Natural killer cell (primary cell): ENCODE measurements around the gene ARL14. TPM values are rescaled to one million over a fixed set of nuclear protein-coding genes. Genes with fewer than 3 reads are reported as not detected.

Source experiments
- ATAC-seq, 3 donors: fragments of 150-1000 bp in 2 of 3; fragments of 200-7000 bp in 1 of 3; cut with Tn5 transposase; 1 replicate in 1 of 3; 2 replicates in 2 of 3; pipeline ENCODE4 v1.10.0; 2021; ENCODE audit warnings: mild to moderate bottlenecking in 2 of 3, moderate library complexity in 2 of 3
- DNase-seq, 2 donors: peaks; one replicate each; pipeline versions ENCODE4 v3.0.0 to v3.0.0-alpha.2; 2013 to 2021; ENCODE audit warnings: mixed read lengths in 1 of 2
- H3K27ac ChIP-seq: one replicate; pipeline ENCODE4 v1.5.1; 2013; ENCODE audit warnings: mild to moderate bottlenecking, low read length
- H3K27me3 ChIP-seq: one replicate; pipeline ENCODE4 v1.6.1; 2013; ENCODE audit warnings: low read length; ENCODE audit not compliant: control insufficient read depth, insufficient read depth
- H3K36me3 ChIP-seq: one replicate; pipeline ENCODE4 v1.6.1; 2013; ENCODE audit warnings: low read length; ENCODE audit not compliant: control insufficient read depth, insufficient read depth
- H3K4me1 ChIP-seq: one replicate; pipeline ENCODE4 v1.6.1; 2013; ENCODE audit warnings: low read length; ENCODE audit not compliant: control insufficient read depth, insufficient read depth
- H3K4me3 ChIP-seq: one replicate; pipeline ENCODE4 v1.5.1; 2013; ENCODE audit warnings: low read length
- H3K9me3 ChIP-seq: one replicate; pipeline ENCODE4 v1.6.1; 2013; ENCODE audit warnings: low read length; ENCODE audit not compliant: control insufficient read depth, insufficient read depth
- H3K27ac Mint-ChIP-seq, 2 donors: one replicate each; pipeline ENCODE4 v1.8.0; 2022; ENCODE audit warnings: mild to moderate bottlenecking in 2 of 2, mixed read lengths in 2 of 2, moderate library complexity in 1 of 2
- H3K27me3 Mint-ChIP-seq, 2 donors: one replicate each; pipeline ENCODE4 v1.8.0; 2022; ENCODE audit warnings: low read depth in 2 of 2, mixed read lengths in 2 of 2
- H3K36me3 Mint-ChIP-seq: one replicate; pipeline ENCODE4 v1.8.0; 2022; ENCODE audit warnings: mixed read lengths
- H3K4me1 Mint-ChIP-seq, 2 donors: one replicate each; pipeline ENCODE4 v1.8.0; 2022; ENCODE audit warnings: mixed read lengths in 2 of 2
- H3K4me3 Mint-ChIP-seq: one replicate; pipeline ENCODE4 v1.8.0; 2022; ENCODE audit warnings: mild to moderate bottlenecking, moderate library complexity, mixed read lengths
- H3K9me3 Mint-ChIP-seq, 2 donors: one replicate each; pipeline ENCODE4 v1.8.0; 2022; ENCODE audit warnings: mixed read lengths in 2 of 2
- WGBS: methylation state at CpG from one replicate; pipeline ENCODE4 v1.1.7; 2013; ENCODE audit warnings: missing lambda C conversion rate; ENCODE audit not compliant: insufficient coverage; 5-methylcytosine and 5-hydroxymethylcytosine counted together
- intact Hi-C: fragments of 100-400 bp; cut with micrococcal nuclease; formaldehyde crosslinking; loops from one replicate; pipeline ENCODE4 v1.14.2; 2022
- total RNA-seq, 4 donors: library from RNA; stranded (reverse); fragments of 120-200 nt in 1 of 4; gene quantifications; one replicate each; pipeline versions ENCODE4 v1.2.3 to v1.2.4, GENCODE V29; 2013 to 2022
- TF ChIP-seq, protein P1 (sequence below): fragments of 200-600 bp; IDR thresholded peaks from one replicate; pipeline ENCODE4 v1.8.0; 2022; ENCODE audit warnings: antibody characterized with exemption

ARL14 gene
- total RNA-seq, 3 donors from 2014 or later (not counting 1 experiment from before 2014, with no cell fraction given), result not detected

DNA sequence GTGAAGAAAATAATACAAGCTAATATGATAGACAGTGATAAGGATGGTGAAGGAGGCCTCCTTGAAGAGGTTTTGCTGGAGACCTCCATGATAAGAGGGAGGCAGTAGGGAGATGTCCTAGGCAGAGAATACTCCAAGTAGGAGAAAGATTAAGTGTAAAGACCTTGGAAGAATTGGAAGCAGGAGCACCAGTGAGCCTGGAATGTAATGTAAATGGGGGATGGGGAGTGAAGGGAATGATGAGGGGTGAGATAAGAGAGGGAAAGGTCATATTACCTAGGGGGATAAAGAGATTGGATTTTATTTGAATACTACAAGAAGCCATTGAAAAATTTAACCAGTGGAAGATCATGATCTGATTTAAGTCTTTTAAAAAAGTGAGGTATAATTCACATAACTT, 41.7 kb upstream of the ARL14 start:
- no peaks in the 10 kb centered on the region for H3K4me1 Mint-ChIP-seq
- H3K36me3 Mint-ChIP-seq, result no peaks in the 10 kb centered on the region

DNA sequence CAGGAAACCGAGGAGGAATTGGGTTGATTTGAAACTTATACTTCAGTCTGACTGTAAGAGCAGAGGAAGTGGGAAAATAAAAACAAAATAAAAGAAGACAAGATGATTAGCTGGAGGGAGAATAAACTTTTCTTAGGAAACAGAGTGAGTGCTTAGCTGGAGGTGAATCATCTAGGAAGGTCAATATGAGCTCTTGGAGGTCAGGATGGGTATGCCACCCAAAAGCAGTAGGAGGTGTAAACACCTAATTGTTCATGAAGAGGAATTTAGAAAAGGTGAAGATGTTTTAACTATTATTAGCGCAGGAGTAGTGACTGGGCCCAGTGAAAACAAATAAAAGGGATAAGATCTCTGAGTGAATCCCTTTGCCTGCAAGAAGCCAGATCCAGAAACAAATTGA, 39.9 kb upstream of the ARL14 start:
- Histone ChIP-seq H3K27ac (no peak overlapping the region), H3K27me3 (no peaks in the 10 kb centered on the region), H3K4me1 (no peaks in the 10 kb centered on the region), H3K36me3 (no peaks in the 10 kb centered on the region), H3K9me3 (no peaks in the 10 kb centered on the region), H3K4me3 (no peak overlapping the region)
- Mint-ChIP-seq H3K9me3 (no peaks in the 10 kb centered on the region), H3K27me3 (peaks cover 8 to 18% of the 10 kb centered on the region in 2 donors), H3K27ac (no peak overlapping the region), H3K36me3 (no peaks in the 10 kb centered on the region), H3K4me3 (no peak overlapping the region), H3K4me1 (no peaks in the 10 kb centered on the region)
- 76% methylated on average over 2 of the region's 2 CpGs for WGBS
- intact Hi-C loops, result no loop called here
- DNase-seq (no peak), ATAC-seq (no peak)
- TF ChIP-seq, protein P1, sequence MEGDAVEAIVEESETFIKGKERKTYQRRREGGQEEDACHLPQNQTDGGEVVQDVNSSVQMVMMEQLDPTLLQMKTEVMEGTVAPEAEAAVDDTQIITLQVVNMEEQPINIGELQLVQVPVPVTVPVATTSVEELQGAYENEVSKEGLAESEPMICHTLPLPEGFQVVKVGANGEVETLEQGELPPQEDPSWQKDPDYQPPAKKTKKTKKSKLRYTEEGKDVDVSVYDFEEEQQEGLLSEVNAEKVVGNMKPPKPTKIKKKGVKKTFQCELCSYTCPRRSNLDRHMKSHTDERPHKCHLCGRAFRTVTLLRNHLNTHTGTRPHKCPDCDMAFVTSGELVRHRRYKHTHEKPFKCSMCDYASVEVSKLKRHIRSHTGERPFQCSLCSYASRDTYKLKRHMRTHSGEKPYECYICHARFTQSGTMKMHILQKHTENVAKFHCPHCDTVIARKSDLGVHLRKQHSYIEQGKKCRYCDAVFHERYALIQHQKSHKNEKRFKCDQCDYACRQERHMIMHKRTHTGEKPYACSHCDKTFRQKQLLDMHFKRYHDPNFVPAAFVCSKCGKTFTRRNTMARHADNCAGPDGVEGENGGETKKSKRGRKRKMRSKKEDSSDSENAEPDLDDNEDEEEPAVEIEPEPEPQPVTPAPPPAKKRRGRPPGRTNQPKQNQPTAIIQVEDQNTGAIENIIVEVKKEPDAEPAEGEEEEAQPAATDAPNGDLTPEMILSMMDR, result no peak

More for the DNA sequence above, 41.7 kb upstream of the ARL14 start:
- H3K4me3 Mint-ChIP-seq, result no peak overlapping the region
- H3K27me3 ChIP-seq, result no peaks in the 10 kb centered on the region
- no peak overlapping the region for H3K27ac ChIP-seq
- H3K27ac Mint-ChIP-seq, result no peak overlapping the region
- H3K9me3 ChIP-seq, result no peaks in the 10 kb centered on the region
- TF ChIP-seq, protein P1, result no peak
- no peak overlapping the region for H3K4me3 ChIP-seq
- ATAC-seq (no peak), DNase-seq (no peak)
- H3K9me3 Mint-ChIP-seq, result no peaks in the 10 kb centered on the region
- intact Hi-C loops, result no loop called here
- peaks cover 8 to 23% of the 10 kb centered on the region in 2 donors for H3K27me3 Mint-ChIP-seq
- H3K36me3 ChIP-seq, result no peaks in the 10 kb centered on the region
- no peaks in the 10 kb centered on the region for H3K4me1 ChIP-seq

DNA sequence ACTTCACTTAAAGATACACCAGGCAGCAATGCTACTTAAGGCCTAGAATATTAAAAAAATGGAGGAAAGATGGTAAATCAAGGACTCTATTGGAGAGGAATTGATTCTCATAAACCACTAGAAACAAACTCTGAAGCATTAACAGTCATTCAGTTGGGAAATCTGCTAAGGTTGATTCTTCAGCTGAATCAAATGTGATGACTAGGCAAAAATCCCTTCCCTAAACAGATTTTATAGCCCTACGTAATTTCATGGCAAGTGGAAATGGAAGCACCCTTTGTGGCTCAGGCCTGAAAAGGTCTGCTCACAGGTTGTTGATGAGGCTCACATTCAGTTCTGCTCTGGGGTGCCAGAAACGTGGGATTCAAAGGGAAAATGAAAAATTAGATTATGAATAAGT, 38.8 kb upstream of the ARL14 start:
- TF ChIP-seq, protein P1, result no peak
- Mint-ChIP-seq H3K27me3 (peaks cover 8 to 18% of the 10 kb centered on the region in 2 donors), H3K4me1 (no peaks in the 10 kb centered on the region), H3K27ac (no peak overlapping the region), H3K36me3 (no peaks in the 10 kb centered on the region), H3K4me3 (no peak overlapping the region), H3K9me3 (no peaks in the 10 kb centered on the region)
- Histone ChIP-seq H3K36me3 (no peaks in the 10 kb centered on the region), H3K27me3 (no peaks in the 10 kb centered on the region), H3K27ac (no peak overlapping the region), H3K4me1 (no peaks in the 10 kb centered on the region), H3K9me3 (no peaks in the 10 kb centered on the region), H3K4me3 (no peak overlapping the region)
- ATAC-seq (no peak), DNase-seq (no peak)
- intact Hi-C loops, result no loop called here
- 72% methylated on average over 2 of the region's 2 CpGs for WGBS

DNA sequence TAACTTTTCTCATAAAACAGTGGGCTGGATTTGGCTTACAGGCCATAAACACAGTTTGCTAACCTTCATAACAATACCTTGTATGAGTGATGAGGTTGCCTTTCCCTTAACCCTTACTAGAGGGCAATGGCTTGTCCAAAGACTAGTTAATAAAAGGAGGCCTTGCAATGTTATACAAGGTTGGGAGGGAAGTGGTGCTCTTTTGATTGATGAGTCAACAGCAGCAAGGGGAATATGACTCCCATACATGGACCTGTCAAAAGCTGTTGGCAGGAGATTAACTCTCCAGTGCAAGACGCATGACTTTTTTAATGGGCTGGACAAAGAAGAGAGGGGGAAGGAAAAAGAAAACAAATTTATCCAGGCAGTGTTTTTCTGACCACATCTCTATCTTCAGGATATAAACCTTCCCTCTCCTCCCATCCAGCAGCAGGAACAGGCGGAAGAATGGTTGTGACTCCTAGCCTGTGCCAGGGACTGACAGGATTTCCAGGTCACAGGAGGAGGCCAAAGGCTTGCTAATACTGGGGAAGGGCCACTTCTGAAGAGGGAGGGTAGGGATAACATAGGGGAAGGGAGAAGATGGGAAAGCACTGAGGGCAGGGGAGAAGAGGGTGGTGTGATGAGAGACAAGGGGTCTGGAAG, 35.2 kb upstream of the ARL14 start:
- TF ChIP-seq, protein P1, result no peak
- Mint-ChIP-seq H3K27me3 (peaks cover 0 to 7% of the 10 kb centered on the region in 2 donors), H3K4me1 (no peaks in the 10 kb centered on the region), H3K9me3 (no peaks in the 10 kb centered on the region), H3K27ac (no peak overlapping the region), H3K4me3 (no peak overlapping the region), H3K36me3 (no peaks in the 10 kb centered on the region)
- no peak overlapping the region for H3K4me3 ChIP-seq
- intact Hi-C loops, result no loop called here
- ATAC-seq, result no peak
- DNase-seq, result no peak
- WGBS, result 90% methylated on average over 1 of the region's 2 CpGs
- H3K27me3 ChIP-seq, result no peaks in the 10 kb centered on the region
- no peak overlapping the region for H3K27ac ChIP-seq
- no peaks in the 10 kb centered on the region for H3K4me1 ChIP-seq
- H3K9me3 ChIP-seq, result no peaks in the 10 kb centered on the region
- H3K36me3 ChIP-seq, result no peaks in the 10 kb centered on the region
